Activated CD8-positive, alpha-beta T cell treated with anti-CD3 and anti-CD28 coated beads, Interleukin-2, amount 10 ng/mL, durations not matched to agents 7 days and 5 days (primary cell): Measurements from ENCODE around the gene PRPF38B. TPM values are rescaled to one million over a fixed set of nuclear protein-coding genes. Genes with fewer than 3 reads are reported as not detected.

Source experiments
- ATAC-seq: fragments of 150-1000 bp; cut with Tn5 transposase; one replicate; pipeline ENCODE4 v1.10.0; 2021; ENCODE audit warnings: moderate library complexity
- CTCF ChIA-PET: fragments of 350-600 bp; sonication (Branson Sonifier 250); formaldehyde crosslinking; loops from one replicate; lab custom pipeline; 2021; ENCODE audit warnings: antibody characterized with exemption; lab: Charles Lee
- POLR2A ChIA-PET: fragments of 350-600 bp; sonication (Branson Sonifier 250); formaldehyde crosslinking; loops from one replicate; lab custom pipeline; 2021; ENCODE audit warnings: antibody characterized with exemption; lab: Charles Lee
- DNase-seq: peaks from one replicate; pipeline ENCODE4 v3.0.0-alpha.2; 2020
- H3K27ac Mint-ChIP-seq: one replicate; pipeline ENCODE4 v1.8.0; 2021; ENCODE audit warnings: mild to moderate bottlenecking, mixed read lengths
- H3K27me3 Mint-ChIP-seq: one replicate; pipeline ENCODE4 v1.8.0; 2021; ENCODE audit warnings: low read depth, mixed read lengths
- H3K36me3 Mint-ChIP-seq: one replicate; pipeline ENCODE4 v1.8.0; 2021; ENCODE audit warnings: low read depth, mixed read lengths
- H3K4me1 Mint-ChIP-seq: one replicate; pipeline ENCODE4 v1.8.0; 2021; ENCODE audit warnings: low read depth, mixed read lengths
- H3K4me3 Mint-ChIP-seq: one replicate; pipeline ENCODE4 v1.8.0; 2021; ENCODE audit warnings: mild to moderate bottlenecking, mixed read lengths
- H3K9me3 Mint-ChIP-seq: one replicate; pipeline ENCODE4 v1.8.0; 2022; ENCODE audit warnings: mixed read lengths; ENCODE audit not compliant: insufficient read depth
- total RNA-seq, 2 experiments: library from RNA; stranded (reverse); gene quantifications; one replicate each; pipeline ENCODE4 v1.2.3, GENCODE V29; 2021

The PRPF38B gene
- total RNA-seq, result 10 to 100 TPM; 66.8 to 69.1 TPM

GRCh38 chr1:108691942-108692723 is at the start of gene PRPF38B:
Gene PRPF38B (plus strand): TSS chr1:108692310. CDS start chr1:108692592, 282 bp downstream.
- Mint-ChIP-seq H3K27me3 (no peaks in the 10 kb centered on the region), H3K4me3 (peak within 1 kb of the TSS; percentile 96), H3K36me3 (peaks cover 45% of the 10 kb centered on the region), H3K27ac (peak within 1 kb of the TSS; percentile 99), H3K9me3 (no peaks in the 10 kb centered on the region), H3K4me1 (peaks cover 42% of the 10 kb centered on the region)
- CTCF ChIA-PET, result interaction anchor here (0.7 to 5.6 kb wide), 29 partner anchors 8 to 492 kb away, joined by 3 to 103 read pairs (median 5); partner anchors contain the start of genes EEIG2, HENMT1 and SLC25A24
- POLR2A ChIA-PET, result interaction anchor here (0.6 to 5.4 kb wide), 36 partner anchors 11 to 794 kb away, joined by 3 to 252 read pairs (median 5); partner anchors contain the start of genes EEIG2, HENMT1, SLC25A24 and STXBP3
- DNase-seq, result peak; percentile 97
- peak; percentile 89 for ATAC-seq

- ATAC-seq (no peak), DNase-seq (peak; percentile 75)
- ChIA-PET CTCF (interaction anchor here (0.7 to 6.3 kb wide), 35 partner anchors 11 to 861 kb away, joined by 3 to 160 read pairs (median 5); partner anchors contain the start of genes EEIG2, HENMT1, PRPF38B and SLC25A24), POLR2A (interaction anchor here (1.1 to 5.5 kb wide), 6 partner anchors 18 to 83 kb away, joined by 3 to 252 read pairs (median 17); partner anchors contain the start of genes EEIG2, HENMT1 and PRPF38B)
- no peak overlapping the region for H3K4me3 Mint-ChIP-seq
- H3K27ac Mint-ChIP-seq, result peak overlapping the region; percentile 98
- no peaks in the 10 kb centered on the region for H3K27me3 Mint-ChIP-seq
- peaks cover 85% of the 10 kb centered on the region for H3K4me1 Mint-ChIP-seq
- peaks cover 3% of the 10 kb centered on the region for H3K9me3 Mint-ChIP-seq
- H3K36me3 Mint-ChIP-seq, result peaks cover 44% of the 10 kb centered on the region
These were observed 48.4 kb upstream of the PRPF38B start for GRCh38 chr1:108643492-108644335.

GRCh38 chr1:108644984-108645383 is 47.1 kb upstream of the PRPF38B start:
- H3K27me3 Mint-ChIP-seq, result no peaks in the 10 kb centered on the region
- peak overlapping the region; percentile 73 for H3K4me3 Mint-ChIP-seq
- CTCF ChIA-PET, result interaction anchor here (0.8 to 6.3 kb wide), 19 partner anchors 13 to 863 kb away, joined by 3 to 160 read pairs (median 11); partner anchors contain the start of genes EEIG2, HENMT1, PRPF38B and SLC25A24
- H3K36me3 Mint-ChIP-seq, result peaks cover 52% of the 10 kb centered on the region
- H3K27ac Mint-ChIP-seq, result peak overlapping the region; percentile 98
- peaks cover 3% of the 10 kb centered on the region for H3K9me3 Mint-ChIP-seq
- peak; percentile 73 for DNase-seq
- peak; percentile 60 for ATAC-seq
- peaks cover 77% of the 10 kb centered on the region for H3K4me1 Mint-ChIP-seq
- POLR2A ChIA-PET, result interaction anchor here (0.6 to 5.5 kb wide), 8 partner anchors 17 to 134 kb away, joined by 3 to 252 read pairs (median 10); partner anchors contain the start of genes EEIG2, HENMT1 and PRPF38B

- ATAC-seq (no peak), DNase-seq (no peak)
- ChIA-PET CTCF (interaction anchor here (2.3 to 6.3 kb wide), 10 partner anchors 15 to 445 kb away, joined by 6 to 160 read pairs (median 34); partner anchors contain the start of genes EEIG2, HENMT1, PRPF38B and SLC25A24), POLR2A (interaction anchor here (0.6 to 5.5 kb wide), 15 partner anchors 11 to 682 kb away, joined by 3 to 252 read pairs (median 7); partner anchors contain the start of genes EEIG2, HENMT1 and PRPF38B)
- peaks cover 52% of the 10 kb centered on the region for H3K36me3 Mint-ChIP-seq
- peaks cover 70% of the 10 kb centered on the region for H3K4me1 Mint-ChIP-seq
- no peaks in the 10 kb centered on the region for H3K9me3 Mint-ChIP-seq
- H3K4me3 Mint-ChIP-seq, result peak overlapping the region; percentile 73
- no peaks in the 10 kb centered on the region for H3K27me3 Mint-ChIP-seq
- peak overlapping the region; percentile 98 for H3K27ac Mint-ChIP-seq
These were observed 46.4 kb upstream of the PRPF38B start for GRCh38 chr1:108645564-108646184.

- ATAC-seq (no peak), DNase-seq (no peak)
- Mint-ChIP-seq H3K4me3 (peak overlapping the region; percentile 73), H3K36me3 (peaks cover 57% of the 10 kb centered on the region), H3K9me3 (no peaks in the 10 kb centered on the region), H3K27me3 (no peaks in the 10 kb centered on the region), H3K27ac (peak overlapping the region; percentile 98), H3K4me1 (peaks cover 69% of the 10 kb centered on the region)
- POLR2A ChIA-PET, result interaction anchor here (0.7 to 5.5 kb wide), 18 partner anchors 10 to 683 kb away, joined by 3 to 252 read pairs (median 5); partner anchors contain the start of genes CLCC1, EEIG2, HENMT1 and PRPF38B
- CTCF ChIA-PET, result interaction anchor here (0.7 to 6.3 kb wide), 11 partner anchors 10 to 465 kb away, joined by 3 to 160 read pairs (median 25); partner anchors contain the start of genes EEIG2, HENMT1, PRPF38B and SLC25A24
These were observed 45.9 kb upstream of the PRPF38B start for GRCh38 chr1:108646265-108646647.

GRCh38 chr1:108646648-108647269 is 45.4 kb upstream of the PRPF38B start:
- peak; percentile 78 for ATAC-seq
- peaks cover 58% of the 10 kb centered on the region for H3K36me3 Mint-ChIP-seq

GRCh38 chr1:108653431-108654105 is 38.5 kb upstream of the PRPF38B start:
- Mint-ChIP-seq H3K27me3 (no peaks in the 10 kb centered on the region), H3K4me3 (no peak overlapping the region), H3K36me3 (peaks cover 80% of the 10 kb centered on the region), H3K27ac (no peak overlapping the region), H3K9me3 (peaks cover 7% of the 10 kb centered on the region), H3K4me1 (peaks cover 38% of the 10 kb centered on the region)
- DNase-seq (no peak), ATAC-seq (no peak)
- ChIA-PET POLR2A (no interaction called here), CTCF (no interaction called here)

More at GRCh38 chr1:108646648-108647269, 45.4 kb upstream of the PRPF38B start:
- POLR2A ChIA-PET, result interaction anchor here (0.7 to 5.5 kb wide), 19 partner anchors 10 to 568 kb away, joined by 3 to 252 read pairs (median 4); partner anchors contain the start of genes CLCC1, EEIG2, GPSM2 and HENMT1
- peak; percentile 95 for DNase-seq
- Mint-ChIP-seq H3K27me3 (no peaks in the 10 kb centered on the region), H3K9me3 (peaks cover 1% of the 10 kb centered on the region), H3K27ac (peak overlapping the region; percentile 98), H3K4me3 (peak overlapping the region; percentile 73), H3K4me1 (peaks cover 66% of the 10 kb centered on the region)
- CTCF ChIA-PET, result interaction anchor here (0.7 to 6.3 kb wide), 14 partner anchors 10 to 465 kb away, joined by 3 to 160 read pairs (median 5); partner anchors contain the start of genes EEIG2, HENMT1, PRPF38B and SLC25A24

- no peaks in the 10 kb centered on the region for H3K27me3 Mint-ChIP-seq
- H3K9me3 Mint-ChIP-seq, result no peaks in the 10 kb centered on the region
- ATAC-seq, result no peak
- H3K36me3 Mint-ChIP-seq, result peaks cover 55% of the 10 kb centered on the region
- POLR2A ChIA-PET, result interaction anchor here (2.3 to 2.4 kb wide), 2 partner anchors 11 to 35 kb away, joined by 13 to 14 read pairs; partner anchors contain the start of gene PRPF38B
- H3K27ac Mint-ChIP-seq, result no peak overlapping the region
- H3K4me3 Mint-ChIP-seq, result no peak overlapping the region
- CTCF ChIA-PET, result interaction anchor here (1.0 kb wide), 1 partner anchor 13 kb away, joined by 4 read pairs; no protein-coding TSS in a partner anchor
- no peak for DNase-seq
- H3K4me1 Mint-ChIP-seq, result peaks cover 62% of the 10 kb centered on the region
These were observed 34.6 kb upstream of the PRPF38B start for GRCh38 chr1:108657356-108658080.

- Mint-ChIP-seq H3K27ac (peak within 1 kb of the TSS; percentile 97), H3K9me3 (no peaks in the 10 kb centered on the region), H3K4me1 (peaks cover 51% of the 10 kb centered on the region), H3K36me3 (peaks cover 32% of the 10 kb centered on the region), H3K27me3 (no peaks in the 10 kb centered on the region), H3K4me3 (peak within 1 kb of the TSS; percentile 85)
- ATAC-seq (peak; percentile 86), DNase-seq (peak; percentile 84)
- ChIA-PET POLR2A (interaction anchor here (0.5 to 5.2 kb wide), 23 partner anchors 10 to 874 kb away, joined by 3 to 155 read pairs (median 4); partner anchors contain the start of genes EEIG2 and PRPF38B), CTCF (interaction anchor here (1.1 to 5.5 kb wide), 8 partner anchors 11 to 451 kb away, joined by 3 to 52 read pairs (median 6); partner anchors contain the start of genes EEIG2 and PRPF38B)
These were observed 31.0 kb upstream of the PRPF38B start, which contains the start of gene HENMT1 for GRCh38 chr1:108661030-108661609. Gene HENMT1 (minus strand): TSS chr1:108661093. CDS start chr1:108659884, 1,209 bp downstream.
